ENCODE measurements around the gene TSPO2. TPM values are rescaled to one million over a fixed set of nuclear protein-coding genes. Genes with fewer than 3 reads are reported as not detected.

Gene TSPO2
- total RNA-seq, 1 donor, result not detected

DNA sequence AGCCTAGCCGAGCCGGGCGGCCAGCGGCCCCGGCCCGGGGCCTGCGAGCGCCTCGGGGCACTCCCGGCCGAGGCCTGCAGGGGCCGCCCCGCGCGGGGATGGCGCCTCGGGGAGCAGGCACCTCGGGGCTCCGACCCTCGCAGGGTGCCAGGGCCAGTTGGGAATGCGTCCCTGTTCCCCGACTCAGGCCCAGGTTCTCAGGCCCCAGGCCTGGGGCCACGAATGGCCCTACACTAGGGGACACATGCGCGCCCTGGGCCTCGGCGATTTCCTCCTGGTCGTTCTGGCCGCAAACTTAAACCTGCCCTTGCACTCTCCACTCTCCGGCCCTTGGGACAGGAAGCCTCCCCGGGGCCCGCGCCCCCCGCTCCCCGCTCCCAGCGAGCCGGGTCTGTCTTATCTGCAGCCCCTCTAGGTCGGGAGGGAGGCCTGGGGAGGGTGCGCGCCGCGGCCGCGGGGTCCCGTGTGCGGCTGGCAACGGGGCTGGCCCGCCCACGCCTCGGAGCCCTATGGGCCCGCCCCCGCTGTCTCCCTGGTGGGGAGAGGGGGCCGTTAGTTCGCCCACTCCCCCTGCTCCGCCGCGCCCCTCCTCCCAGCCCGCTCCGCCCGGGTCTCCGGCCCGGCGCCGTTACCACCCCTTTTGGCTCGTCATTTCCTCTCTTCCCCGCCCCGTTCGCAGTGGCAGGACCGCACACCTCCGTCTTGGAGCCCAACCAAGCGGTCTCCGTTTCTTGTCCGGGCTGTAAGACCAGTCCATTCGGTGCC is 31.1 kb downstream of the TSPO2 start:
- peak; percentile 79 for DNase-seq (ENCODE audit: low read depth)
- H3K4me3 ChIP-seq (ENCODE audit: low read depth, low read length), result peak overlapping the region; percentile 88
- TF ChIP-seq CTCF (IDR thresholded peaks at IDR 0.05; ENCODE audit: insufficient read depth, low read depth, low read length), result peak; percentile 26

DNA sequence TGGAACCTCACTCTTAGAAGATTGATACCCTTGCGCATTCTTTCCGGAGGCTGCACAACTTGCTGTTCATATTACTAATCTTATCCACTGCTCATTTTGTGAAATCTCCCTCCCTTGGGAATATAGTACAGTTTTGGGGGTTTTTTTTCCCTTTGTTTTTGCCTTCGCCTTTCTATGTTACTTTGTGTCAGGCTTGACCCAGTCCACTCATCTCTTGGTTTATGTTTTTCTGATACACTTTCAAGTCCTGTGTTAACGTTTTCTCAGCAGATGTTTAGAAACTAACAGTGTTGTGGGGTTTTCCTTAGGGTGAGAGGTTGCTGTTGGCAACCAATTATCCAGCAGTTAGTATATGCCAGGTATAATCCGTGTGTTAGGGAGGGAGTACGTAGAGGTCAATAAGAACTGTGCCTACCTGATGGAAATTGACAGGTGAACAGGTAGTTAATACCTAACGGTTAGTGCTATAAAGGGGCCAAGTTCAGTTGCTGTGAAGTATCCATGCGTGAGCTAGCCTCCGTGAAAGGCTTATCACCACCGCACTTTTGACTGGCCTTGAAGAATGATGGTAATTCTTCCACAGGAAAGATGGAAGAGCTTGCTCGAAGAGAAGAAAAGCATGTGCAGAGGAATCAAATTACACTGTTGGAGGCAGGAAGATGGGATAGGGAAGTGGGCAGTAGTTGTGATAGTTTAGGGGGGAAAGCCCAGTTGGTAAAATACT is 31.9 kb downstream of the TSPO2 start:
- no peak for TF ChIP-seq CTCF (IDR thresholded peaks at IDR 0.05; ENCODE audit: insufficient read depth, low read depth, low read length)
- H3K4me3 ChIP-seq (ENCODE audit: low read depth, low read length), result peak overlapping the region; percentile 88
- DNase-seq (ENCODE audit: low read depth), result peak; percentile 56

- no peak for TF ChIP-seq CTCF (IDR thresholded peaks at IDR 0.05; ENCODE audit: insufficient read depth, low read depth, low read length)
- H3K4me3 ChIP-seq (ENCODE audit: low read depth, low read length), result peak overlapping the region; percentile 88
- no peak for DNase-seq (ENCODE audit: low read depth)
These were observed 32.6 kb downstream of the TSPO2 start for GRCh38 chr6:41074692-41075436.

DNA sequence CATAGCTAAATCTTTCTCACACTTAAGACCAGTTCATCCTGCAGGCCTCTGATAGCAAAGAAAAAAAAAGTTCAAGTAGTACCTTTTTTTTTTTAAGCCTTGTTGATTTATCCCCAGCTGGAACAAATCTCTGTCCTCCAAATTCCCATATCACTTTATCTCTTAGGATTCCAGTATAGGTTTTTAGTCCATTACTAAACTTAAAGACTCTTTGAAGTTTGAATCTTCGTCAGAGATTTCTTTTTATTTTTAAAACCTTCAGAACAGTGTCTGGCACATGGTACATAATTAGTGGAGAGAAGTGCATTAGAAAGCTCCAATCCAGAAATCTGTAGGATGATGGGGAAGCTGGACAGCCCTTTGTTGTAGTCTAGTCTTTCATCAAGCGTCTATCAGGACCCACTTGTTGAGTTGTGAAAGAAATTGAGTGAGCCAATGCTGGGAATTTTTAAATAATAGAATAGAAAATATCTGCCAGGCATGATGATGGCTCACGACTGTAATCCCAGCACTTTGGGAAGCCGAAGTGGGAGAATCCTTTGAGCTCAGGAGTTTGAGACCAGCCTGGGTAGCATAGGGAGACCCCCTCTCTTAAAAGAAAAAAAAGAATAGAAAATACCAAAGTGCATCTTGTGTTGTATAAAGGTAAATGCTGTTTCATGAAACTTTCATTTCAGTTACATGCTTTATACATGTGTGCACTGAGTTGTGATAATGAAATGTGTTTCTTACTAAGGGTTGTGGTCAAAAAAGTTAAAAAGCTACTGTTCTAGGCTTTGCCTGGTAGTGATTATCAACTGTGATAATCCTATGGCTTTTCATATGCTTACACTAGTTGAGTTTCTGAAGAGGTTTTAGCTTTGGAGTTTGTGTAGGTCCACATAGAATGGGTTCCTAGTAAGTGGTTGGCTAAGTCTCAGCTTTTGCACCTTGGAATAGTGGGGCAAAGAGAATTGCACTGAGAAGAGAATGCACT is 33.7 kb downstream of the TSPO2 start:
- no peak for DNase-seq (ENCODE audit: low read depth)
- no peak overlapping the region for H3K4me3 ChIP-seq (ENCODE audit: low read depth, low read length)

DNA sequence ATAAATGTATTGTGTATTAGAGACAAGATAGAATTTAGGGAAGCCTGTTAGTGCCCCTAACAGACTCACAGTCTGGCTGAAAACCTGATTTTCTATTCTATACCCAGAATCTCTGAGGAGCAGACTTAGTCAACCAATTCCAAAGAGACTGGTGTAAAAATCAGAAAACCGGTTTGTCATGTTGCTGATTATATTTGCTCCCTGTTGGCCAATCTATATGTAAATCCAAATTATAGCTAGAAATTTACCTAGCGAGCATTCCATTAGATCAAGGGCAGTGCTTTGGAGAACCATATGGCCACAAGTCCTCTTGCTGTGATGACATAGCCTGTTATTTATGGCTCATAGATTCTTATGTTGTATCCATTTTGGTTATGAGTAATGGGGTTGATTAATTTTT is 35.3 kb downstream of the TSPO2 start:
- no peak for TF ChIP-seq CTCF (IDR thresholded peaks at IDR 0.05; ENCODE audit: insufficient read depth, low read depth, low read length)
- DNase-seq (ENCODE audit: low read depth), result no peak
- no peak overlapping the region for H3K4me3 ChIP-seq (ENCODE audit: low read depth, low read length)

More for the DNA sequence above, 33.7 kb downstream of the TSPO2 start:
- TF ChIP-seq CTCF (IDR thresholded peaks at IDR 0.05; ENCODE audit: insufficient read depth, low read depth, low read length), result no peak

DNA sequence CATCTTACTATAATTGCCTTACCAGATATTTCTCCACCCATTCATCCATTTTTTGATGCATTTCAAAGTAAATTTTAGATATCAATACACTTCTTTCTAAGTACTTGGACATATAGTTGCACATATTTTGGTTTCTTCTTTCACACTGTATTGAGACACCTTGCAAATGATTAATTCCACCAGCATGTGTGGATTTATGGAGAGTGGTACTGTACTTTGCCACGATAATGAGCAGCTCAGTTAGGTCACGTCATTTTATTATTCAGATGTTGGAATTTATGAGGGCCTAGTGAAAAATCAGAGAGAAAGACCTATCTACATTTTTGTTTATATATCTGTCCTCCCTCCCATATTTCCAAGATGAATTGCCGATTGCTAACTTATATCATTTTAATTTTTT is 35.8 kb downstream of the TSPO2 start:
- TF ChIP-seq CTCF (IDR thresholded peaks at IDR 0.05; ENCODE audit: insufficient read depth, low read depth, low read length), result no peak
- H3K4me3 ChIP-seq (ENCODE audit: low read depth, low read length), result no peak overlapping the region
- DNase-seq (ENCODE audit: low read depth), result no peak

Measured in fibroblast of villous mesenchyme (primary cell).